Right atrium auricular region (tissue), 2 donors: Measurements from ENCODE around the gene PCDHGA8. TPM values are rescaled to one million over a fixed set of nuclear protein-coding genes. Genes with fewer than 3 reads are reported as not detected.
"Not testable (repeated sequence)": the region's sequence is repeated elsewhere in the genome, so short reads cannot be mapped to it uniquely, and the experiment has no call there.

ENCODE experiments used
- DNase-seq: peaks from one replicate; pipeline ENCODE4 v3.0.0-alpha.2; 2019; ENCODE audit warnings: low spot score
- H3K27ac ChIP-seq, 2 donors: fragments of 200-600 bp; sonication (generic); 1 replicate in 1 of 2; 2 replicates in 1 of 2; pipeline ENCODE4 v1.5.1; 2016 to 2019
- H3K27me3 ChIP-seq, 2 donors: fragments of 200-600 bp; sonication (generic); one replicate each; pipeline versions ENCODE4 v1.5.1 to v1.6.0; 2017 to 2019
- H3K36me3 ChIP-seq: fragments of 200-600 bp; sonication (generic); one replicate; pipeline ENCODE4 v1.5.1; 2016
- H3K4me1 ChIP-seq, 2 donors: fragments of 200-600 bp; sonication (generic); one replicate each; pipeline versions ENCODE4 v1.5.1 to v1.6.0; 2017 to 2019
- H3K4me3 ChIP-seq, 2 donors: fragments of 200-600 bp; sonication (generic); 1 replicate in 1 of 2; 2 replicates in 1 of 2; pipeline ENCODE4 v1.5.1; 2017 to 2019; ENCODE audit warnings: mild to moderate bottlenecking in 1 of 2, moderate library complexity in 1 of 2
- H3K9me3 ChIP-seq, 2 donors: fragments of 200-600 bp; sonication (generic); one replicate each; pipeline ENCODE4 v1.5.1; 2019
- total RNA-seq, 2 donors: library from RNA; depleted of rRNA; stranded (reverse); fragments of >200 nt; gene quantifications; one replicate each; pipeline ENCODE4 v1.1.0, GENCODE V29; 2016
- TF ChIP-seq, protein P1 (sequence below), 2 donors: fragments of 200-600 bp; sonication (generic); IDR thresholded peaks; one replicate each; pipeline ENCODE4 v1.5.1; 2019; ENCODE audit warnings: antibody characterized with exemption in 2 of 2

PCDHGA8 gene
- total RNA-seq, 2 donors from 2014 or later, result 5.0 to 5.7 TPM

DNA sequence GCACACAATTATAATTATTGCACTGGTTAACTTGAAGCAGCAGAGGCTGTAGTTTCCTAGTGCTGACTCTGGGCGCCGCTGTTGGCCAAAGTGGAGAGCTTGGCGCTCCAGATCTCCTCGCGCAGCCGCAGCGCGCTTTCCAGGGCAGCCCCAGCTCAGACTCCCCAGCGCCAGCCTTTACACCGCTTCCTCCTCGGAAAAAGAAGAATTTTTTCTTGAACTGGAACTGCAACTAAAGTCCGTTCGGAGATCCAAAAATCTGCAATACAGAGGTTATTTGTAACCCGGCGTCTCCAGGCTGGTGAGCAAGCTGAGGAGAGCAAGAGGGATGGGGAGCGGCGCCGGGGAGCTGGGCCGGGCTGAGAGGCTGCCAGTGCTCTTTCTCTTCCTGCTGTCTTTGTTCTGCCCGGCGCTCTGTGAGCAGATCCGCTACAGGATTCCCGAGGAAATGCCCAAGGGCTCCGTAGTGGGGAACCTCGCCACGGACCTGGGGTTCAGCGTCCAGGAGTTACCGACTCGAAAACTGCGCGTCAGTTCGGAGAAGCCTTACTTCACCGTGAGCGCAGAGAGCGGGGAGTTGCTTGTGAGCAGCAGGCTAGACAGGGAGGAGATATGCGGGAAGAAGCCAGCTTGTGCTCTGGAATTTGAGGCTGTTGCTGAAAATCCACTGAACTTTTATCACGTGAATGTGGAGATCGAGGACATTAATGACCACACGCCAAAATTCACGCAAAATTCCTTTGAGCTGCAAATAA, 4.7 kb upstream of the PCDHGA8 start, which contains the start of gene PCDHGB4:
Gene PCDHGB4, plus strand, starts transcription at position 142 of the 755 bp plus-strand sequence. Its CDS starts 187 bp downstream, at position 329.
- TF ChIP-seq, protein P1, sequence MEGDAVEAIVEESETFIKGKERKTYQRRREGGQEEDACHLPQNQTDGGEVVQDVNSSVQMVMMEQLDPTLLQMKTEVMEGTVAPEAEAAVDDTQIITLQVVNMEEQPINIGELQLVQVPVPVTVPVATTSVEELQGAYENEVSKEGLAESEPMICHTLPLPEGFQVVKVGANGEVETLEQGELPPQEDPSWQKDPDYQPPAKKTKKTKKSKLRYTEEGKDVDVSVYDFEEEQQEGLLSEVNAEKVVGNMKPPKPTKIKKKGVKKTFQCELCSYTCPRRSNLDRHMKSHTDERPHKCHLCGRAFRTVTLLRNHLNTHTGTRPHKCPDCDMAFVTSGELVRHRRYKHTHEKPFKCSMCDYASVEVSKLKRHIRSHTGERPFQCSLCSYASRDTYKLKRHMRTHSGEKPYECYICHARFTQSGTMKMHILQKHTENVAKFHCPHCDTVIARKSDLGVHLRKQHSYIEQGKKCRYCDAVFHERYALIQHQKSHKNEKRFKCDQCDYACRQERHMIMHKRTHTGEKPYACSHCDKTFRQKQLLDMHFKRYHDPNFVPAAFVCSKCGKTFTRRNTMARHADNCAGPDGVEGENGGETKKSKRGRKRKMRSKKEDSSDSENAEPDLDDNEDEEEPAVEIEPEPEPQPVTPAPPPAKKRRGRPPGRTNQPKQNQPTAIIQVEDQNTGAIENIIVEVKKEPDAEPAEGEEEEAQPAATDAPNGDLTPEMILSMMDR (IDR thresholded peaks at IDR 0.05), result peak; percentile 42 to 70
- H3K4me3 ChIP-seq, result peak within 1 kb of the TSS; percentile 33 to 39
- not testable (repeated sequence) for H3K27me3 ChIP-seq, H3K4me1 ChIP-seq, DNase-seq, H3K36me3 ChIP-seq, H3K27ac ChIP-seq
- peaks cover 10 to 94% of the 10 kb centered on the region in 2 donors for H3K9me3 ChIP-seq

DNA sequence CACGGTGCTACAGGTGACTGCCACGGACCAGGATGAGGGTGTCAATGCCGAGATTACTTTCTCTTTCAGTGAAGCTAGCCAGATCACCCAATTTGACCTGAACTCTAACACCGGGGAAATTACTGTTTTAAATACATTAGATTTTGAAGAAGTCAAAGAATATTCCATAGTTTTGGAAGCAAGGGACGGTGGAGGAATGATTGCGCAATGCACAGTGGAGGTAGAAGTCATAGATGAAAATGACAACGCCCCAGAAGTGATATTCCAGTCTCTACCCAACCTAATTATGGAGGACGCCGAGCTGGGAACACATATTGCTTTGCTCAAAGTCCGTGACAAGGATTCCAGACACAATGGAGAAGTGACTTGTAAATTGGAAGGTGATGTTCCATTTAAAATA, 3.8 kb upstream of the PCDHGA8 start:
- DNase-seq, result no peak
- TF ChIP-seq, protein P1 (IDR thresholded peaks at IDR 0.05), result no peak
- Histone ChIP-seq H3K4me1 (no peaks in the 10 kb centered on the region), H3K36me3 (peaks cover 7% of the 10 kb centered on the region), H3K27ac (no peak overlapping the region), H3K4me3 (no peak overlapping the region), H3K27me3 (no peaks in the 10 kb centered on the region), H3K9me3 (peaks cover 10 to 94% of the 10 kb centered on the region in 2 donors)

DNA sequence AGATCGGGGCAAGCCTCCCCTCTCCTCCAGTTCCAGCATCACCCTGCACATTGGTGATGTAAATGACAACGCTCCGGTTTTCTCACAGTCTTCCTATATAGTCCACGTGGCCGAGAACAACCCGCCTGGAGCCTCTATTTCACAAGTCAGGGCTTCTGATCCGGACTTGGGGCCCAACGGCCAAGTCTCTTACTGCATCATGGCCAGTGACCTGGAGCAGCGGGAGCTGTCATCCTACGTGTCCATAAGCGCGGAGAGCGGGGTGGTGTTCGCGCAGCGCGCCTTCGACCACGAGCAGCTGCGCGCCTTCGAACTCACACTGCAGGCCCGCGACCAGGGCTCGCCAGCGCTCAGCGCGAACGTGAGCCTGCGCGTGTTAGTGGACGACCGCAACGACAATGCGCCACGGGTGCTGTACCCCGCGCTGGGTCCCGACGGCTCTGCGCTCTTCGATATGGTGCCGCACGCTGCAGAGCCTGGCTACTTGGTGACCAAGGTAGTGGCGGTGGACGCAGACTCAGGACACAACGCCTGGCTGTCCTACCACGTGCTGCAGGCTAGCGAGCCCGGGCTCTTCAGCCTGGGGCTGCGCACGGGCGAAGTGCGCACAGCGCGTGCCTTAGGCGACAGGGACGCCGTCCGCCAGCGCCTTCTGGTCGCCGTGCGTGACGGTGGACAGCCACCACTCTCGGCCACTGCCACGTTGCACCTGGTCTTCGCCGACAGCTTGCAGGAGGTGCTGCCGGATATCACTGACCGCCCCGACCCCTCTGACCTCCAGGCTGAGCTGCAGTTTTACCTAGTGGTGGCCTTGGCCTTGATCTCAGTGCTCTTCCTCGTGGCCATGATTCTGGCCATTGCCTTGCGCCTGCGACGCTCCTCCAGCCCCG, 3.0 kb upstream of the PCDHGA8 start:
- Histone ChIP-seq H3K27me3 (no peaks in the 10 kb centered on the region), H3K27ac (no peak overlapping the region), H3K9me3 (peaks cover 10 to 94% of the 10 kb centered on the region in 2 donors), H3K4me1 (no peaks in the 10 kb centered on the region), H3K4me3 (no peak overlapping the region), H3K36me3 (peaks cover 7% of the 10 kb centered on the region)
- TF ChIP-seq, protein P1 (IDR thresholded peaks at IDR 0.05), result no peak
- no peak for DNase-seq

DNA sequence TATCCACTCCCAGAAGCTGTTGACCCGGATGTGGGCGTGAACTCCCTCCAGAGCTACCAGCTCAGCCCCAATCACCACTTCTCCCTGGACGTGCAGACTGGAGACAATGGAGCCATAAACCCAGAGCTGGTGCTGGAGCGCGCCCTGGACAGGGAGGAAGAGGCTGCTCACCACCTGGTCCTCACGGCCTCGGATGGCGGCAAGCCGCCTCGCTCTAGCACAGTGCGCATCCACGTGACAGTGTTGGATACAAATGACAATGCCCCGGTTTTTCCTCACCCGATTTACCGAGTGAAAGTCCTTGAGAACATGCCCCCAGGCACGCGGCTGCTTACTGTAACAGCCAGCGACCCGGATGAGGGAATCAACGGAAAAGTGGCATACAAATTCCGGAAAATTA, 834 bp downstream of the PCDHGA8 start:
- DNase-seq, result no peak
- TF ChIP-seq, protein P1 (IDR thresholded peaks at IDR 0.05), result no peak
- Histone ChIP-seq H3K9me3 (peaks cover 10 to 86% of the 10 kb centered on the region in 2 donors), H3K4me3 (no peak overlapping the region), H3K27ac (no peak overlapping the region), H3K4me1 (no peaks in the 10 kb centered on the region), H3K36me3 (peaks cover 3% of the 10 kb centered on the region), H3K27me3 (no peaks in the 10 kb centered on the region)

DNA sequence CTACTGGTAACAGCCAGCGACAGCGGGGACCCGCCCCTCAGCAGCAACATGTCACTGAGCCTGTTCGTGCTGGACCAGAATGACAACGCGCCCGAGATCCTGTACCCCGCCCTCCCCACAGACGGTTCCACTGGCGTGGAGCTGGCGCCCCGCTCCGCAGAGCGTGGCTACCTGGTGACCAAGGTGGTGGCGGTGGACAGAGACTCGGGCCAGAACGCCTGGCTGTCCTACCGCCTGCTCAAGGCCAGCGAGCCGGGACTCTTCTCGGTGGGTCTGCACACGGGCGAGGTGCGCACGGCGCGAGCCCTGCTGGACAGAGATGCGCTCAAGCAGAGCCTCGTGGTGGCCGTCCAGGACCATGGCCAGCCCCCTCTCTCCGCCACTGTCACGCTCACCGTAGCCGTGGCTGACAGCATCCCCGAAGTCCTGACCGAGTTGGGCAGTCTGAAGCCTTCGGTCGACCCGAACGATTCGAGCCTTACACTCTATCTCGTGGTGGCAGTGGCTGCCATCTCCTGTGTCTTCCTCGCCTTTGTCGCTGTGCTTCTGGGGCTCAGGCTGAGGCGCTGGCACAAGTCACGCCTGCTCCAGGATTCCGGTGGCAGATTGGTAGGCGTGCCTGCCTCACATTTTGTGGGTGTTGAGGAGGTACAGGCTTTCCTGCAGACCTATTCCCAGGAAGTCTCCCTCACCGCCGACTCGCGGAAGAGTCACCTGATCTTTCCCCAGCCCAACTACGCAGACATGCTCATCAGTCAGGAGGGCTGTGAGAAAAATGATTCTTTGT, 2.2 kb downstream of the PCDHGA8 start:
- H3K4me1 ChIP-seq, H3K27ac ChIP-seq, H3K27me3 ChIP-seq, DNase-seq, H3K36me3 ChIP-seq, H3K4me3 ChIP-seq: not testable (repeated sequence)
- peaks cover 6 to 85% of the 10 kb centered on the region in 2 donors for H3K9me3 ChIP-seq
